Lung microvascular endothelial cell (primary cell): ENCODE data around the gene EFNB1. TPM values are rescaled to one million over a fixed set of nuclear protein-coding genes. Genes with fewer than 3 reads are reported as not detected.

Source experiments
- DNase-seq, 2 donors: peaks; one replicate each; pipeline versions ENCODE4 v3.0.0 to v3.0.0-alpha.2; 2010; ENCODE audit warnings: low read depth in 2 of 2
- total RNA-seq: library from RNA; depleted of rRNA; stranded (reverse); fragments of >200 nt; gene quantifications from 2 replicates; pipeline ENCODE4 v1.2.1, GENCODE V29; 2014

The EFNB1 gene
- total RNA-seq, 1 donor from 2014 or later: 4.6 TPM

DNA sequence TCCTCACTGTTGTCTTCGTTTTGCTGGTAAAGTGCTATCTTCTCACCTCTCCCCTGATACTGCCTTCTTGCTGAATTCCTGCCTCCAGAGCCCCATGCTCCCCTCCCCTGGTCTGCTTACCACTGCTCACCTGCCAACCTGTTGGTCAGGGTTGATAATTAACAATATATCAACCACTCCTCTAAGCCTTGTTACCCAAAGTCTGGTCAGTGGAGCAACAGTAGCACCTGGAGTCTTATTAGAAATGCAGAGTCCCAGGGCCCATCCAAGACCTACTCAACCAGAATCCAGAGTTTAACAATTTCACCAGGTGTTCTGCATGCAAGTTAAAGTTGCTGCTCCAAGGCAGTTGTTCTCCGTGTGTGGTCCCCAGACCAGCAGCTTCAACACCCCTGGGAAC, 55.0 kb downstream of the EFNB1 start:
- no peak for DNase-seq

DNA sequence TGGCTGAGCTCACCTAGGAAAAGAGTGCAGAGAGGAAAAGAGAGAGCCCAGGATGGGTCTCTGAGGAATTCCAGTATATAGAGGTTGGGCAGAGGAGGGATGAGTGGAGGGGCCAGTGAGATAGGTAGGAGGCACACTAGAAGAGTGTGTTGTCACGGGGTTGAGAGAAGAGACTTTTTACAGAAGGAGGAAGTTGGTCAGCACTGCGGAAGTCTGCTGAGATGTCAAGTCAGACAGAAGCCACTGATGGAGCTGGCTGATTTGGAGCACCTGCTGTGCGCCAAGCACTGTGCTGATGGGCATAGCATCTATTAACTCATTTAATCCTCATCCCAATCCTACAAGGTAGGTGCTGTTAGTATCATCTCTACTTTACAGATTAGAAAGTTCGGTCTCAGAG, 60.4 kb downstream of the EFNB1 start:
- DNase-seq: no peak

Other genes with a start within 250 kb of the EFNB1 start
- gene STARD8, start 181.4 kb upstream of the EFNB1 start, total RNA-seq: 16.8 and 33.3 TPM in 2 replicates